HG03135 (cell line): ENCODE data around the gene CAPN15.

ENCODE experiments used
- ATAC-seq: cut with Tn5 transposase; IDR thresholded peaks from one replicate; pipeline ENCODE4 v1.9.1; 2021; ENCODE audit warnings: mild to moderate bottlenecking, moderate library complexity; ENCODE audit not compliant: unreplicated experiment

Gene CAPN15

DNA sequence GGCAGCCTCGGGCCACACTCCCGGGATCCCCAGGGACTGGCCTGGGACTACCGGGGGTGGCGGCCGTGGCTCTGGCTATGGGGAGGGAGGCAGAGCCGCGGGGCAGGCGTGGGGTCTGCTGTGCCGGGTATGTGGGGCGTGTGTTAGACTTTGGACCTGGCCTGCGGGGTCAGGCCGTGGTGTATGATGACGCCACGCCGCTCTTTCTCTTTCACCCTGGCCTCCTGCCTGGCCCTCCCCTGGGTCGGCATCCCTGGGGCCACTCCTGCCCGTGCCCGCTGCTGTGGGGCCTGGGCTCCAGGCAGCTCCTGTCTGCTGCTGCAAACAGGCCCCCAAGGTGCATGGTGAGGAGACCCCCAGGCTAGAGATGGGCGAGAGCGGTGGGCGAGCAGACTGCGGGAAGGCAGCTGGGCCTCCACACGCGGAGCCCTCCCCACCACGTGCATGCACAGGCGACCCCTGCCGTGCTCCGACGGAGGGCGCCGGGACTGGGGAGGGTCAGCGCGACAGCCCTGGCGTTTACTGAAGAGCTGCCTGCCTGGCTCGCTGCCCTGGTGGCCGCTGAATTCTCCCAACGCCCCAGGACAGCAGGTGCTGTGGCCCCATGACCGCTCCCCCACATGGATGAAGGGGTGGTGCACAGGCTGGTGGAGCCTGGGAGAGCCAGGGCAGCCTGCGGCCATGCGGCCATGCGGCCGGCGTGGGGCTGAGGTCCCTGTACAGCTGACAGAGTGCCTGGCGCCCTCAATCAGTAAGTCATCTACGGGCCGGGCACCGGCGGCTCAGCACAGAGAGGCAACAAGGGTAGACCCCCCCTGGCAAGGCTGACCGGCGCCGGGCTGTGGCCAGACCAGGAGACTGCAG, 16.0 kb downstream of the CAPN15 start:
- no peak for ATAC-seq

GRCh38 chr16:544517-544916, 17.0 kb downstream of the CAPN15 start:
- ATAC-seq: no peak

DNA sequence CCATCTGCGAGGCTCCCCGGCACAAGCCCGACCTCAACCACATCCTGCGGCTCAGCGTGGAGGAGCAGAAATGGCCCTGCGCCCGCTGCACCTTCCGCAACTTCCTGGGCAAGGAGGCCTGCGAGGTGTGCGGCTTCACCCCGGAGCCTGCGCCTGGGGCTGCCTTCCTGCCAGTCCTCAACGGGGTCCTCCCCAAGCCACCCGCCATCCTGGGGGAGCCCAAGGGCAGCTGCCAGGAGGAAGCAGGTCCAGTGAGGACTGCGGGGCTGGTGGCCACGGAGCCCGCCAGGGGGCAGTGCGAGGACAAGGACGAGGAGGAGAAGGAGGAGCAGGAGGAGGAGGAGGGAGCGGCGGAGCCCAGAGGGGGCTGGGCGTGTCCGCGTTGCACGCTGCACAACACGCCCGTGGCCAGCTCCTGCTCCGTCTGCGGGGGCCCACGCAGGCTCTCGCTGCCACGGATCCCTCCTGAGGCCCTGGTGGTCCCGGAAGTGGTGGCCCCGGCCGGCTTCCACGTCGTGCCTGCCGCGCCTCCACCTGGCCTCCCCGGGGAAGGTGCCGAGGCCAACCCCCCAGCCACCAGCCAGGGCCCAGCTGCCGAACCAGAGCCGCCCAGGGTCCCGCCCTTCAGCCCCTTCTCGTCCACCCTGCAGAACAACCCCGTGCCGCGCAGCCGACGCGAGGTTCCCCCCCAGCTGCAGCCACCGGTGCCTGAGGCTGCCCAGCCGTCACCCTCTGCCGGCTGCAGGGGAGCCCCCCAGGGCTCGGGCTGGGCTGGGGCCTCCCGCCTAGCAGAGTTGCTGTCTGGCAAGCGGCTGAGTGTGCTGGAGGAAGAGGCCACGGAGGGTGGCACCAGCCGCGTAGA, 19.6 kb downstream of the CAPN15 start:
- ATAC-seq: no peak

DNA sequence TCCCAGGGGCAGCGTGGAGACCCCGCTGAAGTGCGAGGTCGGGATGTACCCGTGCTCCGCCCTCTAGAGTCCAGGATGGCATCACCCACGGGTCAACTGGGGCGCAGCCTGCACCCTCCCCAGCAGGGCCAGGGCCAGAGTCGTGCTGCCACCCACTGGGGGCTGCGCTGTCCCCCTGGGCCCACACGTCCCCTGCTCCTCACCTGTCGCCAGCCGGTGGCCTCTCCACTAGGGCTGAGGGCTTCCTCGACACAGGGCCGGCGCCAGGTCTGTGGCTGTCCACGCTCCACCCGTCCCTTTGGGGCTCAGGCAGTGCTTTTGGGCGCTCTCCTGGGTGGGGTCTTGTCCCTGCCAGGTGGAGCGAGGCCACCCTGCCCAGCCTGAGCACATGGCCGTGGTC, 21.1 kb downstream of the CAPN15 start:
- no peak for ATAC-seq

GRCh38 chr16:549544-550263, 22.2 kb downstream of the CAPN15 start:
- ATAC-seq: no peak

GRCh38 chr16:551210-551609, 23.7 kb downstream of the CAPN15 start:
- no peak for ATAC-seq

- ATAC-seq: no peak
Measured at GRCh38 chr16:552171-552570, 24.7 kb downstream of the CAPN15 start.

GRCh38 chr16:553601-554296, 26.2 kb downstream of the CAPN15 start:
- ATAC-seq: no peak

DNA sequence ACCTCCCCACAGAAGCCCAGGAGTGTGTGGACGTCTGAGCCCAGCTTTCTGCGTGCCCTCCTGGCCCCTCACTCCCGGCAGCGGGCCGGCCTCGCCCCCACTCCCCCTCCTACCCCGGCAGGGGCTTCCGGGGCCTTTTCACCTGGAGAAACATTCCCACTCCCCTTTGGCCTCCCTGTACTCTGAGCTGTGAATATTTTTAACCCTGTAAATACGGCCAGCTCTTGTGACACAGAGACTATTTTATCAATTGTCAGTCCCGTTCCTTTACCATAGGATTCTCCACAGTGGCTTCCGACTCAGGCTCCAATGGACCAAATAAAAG, 26.7 kb downstream of the CAPN15 start:
- no peak for ATAC-seq

- no peak for ATAC-seq
Measured at GRCh38 chr16:554640-555365, 27.3 kb downstream of the CAPN15 start.

DNA sequence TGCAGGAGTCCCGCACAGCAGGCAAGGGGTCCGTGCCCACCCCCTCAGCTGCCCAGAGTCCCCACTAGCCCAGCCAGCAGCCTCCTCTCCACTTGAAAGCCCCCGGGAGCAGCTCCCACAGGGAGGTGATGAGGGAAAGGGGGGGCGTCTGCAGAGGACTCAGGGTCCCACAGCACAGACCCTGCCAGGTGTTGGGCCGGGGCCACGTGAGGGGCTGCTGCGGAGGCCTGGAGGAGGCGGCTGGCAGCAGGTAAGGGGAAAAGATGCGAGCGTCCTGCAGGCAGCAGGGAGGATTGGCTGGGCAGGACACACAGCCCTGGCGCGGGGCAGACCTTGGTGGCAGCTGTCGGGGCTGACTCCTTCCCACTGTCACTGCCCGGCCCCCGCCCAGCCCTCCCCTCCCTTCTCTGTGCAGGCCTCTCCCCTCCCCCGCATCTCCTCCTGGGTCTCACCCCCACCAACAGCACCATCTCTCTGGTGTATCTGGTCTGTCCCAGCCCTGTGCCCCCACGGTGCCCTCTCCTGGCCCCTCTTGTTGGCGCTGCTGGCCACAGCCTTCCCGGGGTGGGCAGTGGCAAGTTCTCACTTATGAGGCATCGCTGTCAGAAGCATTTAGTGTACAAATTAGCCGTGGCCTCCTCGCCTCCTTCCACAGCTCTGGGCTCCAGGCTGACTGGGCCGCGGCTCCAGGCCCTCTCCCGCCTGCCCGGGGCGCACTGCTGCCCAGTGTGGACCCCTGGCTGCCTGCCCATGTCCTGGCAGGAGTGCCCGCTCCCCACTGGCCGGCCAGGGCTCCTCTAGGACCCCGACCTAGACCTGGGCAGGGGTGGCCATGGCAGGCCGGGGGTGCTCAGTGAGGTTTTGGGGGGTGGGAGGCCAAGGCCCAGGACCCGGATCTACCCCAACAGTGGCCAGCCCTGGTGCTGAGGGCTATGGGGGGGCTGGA, 28.3 kb downstream of the CAPN15 start:
- ATAC-seq: no peak

DNA sequence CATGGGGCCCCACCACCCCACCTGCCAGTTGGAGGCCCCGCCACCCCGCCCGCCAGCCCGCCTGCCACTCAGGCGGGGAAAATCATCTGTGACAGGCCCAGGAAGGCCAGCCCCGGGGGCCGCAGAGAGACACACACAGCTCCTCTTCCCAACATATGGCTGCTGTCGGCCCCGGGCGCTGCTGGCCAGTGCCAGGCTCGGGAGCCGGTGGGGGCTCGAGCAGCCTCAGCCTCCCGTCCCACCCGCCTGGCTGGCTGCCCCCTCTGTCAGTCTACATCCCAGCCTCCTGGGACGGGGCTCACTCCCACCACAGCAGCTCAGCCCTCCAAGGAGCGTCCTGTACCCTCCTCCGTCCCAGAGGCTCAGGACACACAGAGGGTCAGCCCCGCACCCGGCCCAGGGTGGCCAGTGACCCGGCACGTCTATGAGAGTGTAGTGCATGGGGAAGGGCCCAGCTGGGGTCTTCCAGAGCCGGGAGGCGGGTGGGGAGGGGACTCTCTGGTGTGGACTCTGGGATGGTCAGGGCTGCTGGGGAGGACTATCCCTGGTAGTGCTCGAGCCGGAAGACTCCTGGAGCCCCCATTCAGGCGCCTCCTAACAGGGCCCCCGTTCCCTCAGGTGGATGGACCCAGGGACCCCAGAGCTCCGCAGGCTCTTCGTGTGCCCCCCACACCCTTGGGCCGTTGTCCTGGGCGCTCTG, 29.1 kb downstream of the CAPN15 start:
- ATAC-seq: no peak

- no peak for ATAC-seq
Measured at GRCh38 chr16:557463-558297, 30.2 kb downstream of the CAPN15 start.

DNA sequence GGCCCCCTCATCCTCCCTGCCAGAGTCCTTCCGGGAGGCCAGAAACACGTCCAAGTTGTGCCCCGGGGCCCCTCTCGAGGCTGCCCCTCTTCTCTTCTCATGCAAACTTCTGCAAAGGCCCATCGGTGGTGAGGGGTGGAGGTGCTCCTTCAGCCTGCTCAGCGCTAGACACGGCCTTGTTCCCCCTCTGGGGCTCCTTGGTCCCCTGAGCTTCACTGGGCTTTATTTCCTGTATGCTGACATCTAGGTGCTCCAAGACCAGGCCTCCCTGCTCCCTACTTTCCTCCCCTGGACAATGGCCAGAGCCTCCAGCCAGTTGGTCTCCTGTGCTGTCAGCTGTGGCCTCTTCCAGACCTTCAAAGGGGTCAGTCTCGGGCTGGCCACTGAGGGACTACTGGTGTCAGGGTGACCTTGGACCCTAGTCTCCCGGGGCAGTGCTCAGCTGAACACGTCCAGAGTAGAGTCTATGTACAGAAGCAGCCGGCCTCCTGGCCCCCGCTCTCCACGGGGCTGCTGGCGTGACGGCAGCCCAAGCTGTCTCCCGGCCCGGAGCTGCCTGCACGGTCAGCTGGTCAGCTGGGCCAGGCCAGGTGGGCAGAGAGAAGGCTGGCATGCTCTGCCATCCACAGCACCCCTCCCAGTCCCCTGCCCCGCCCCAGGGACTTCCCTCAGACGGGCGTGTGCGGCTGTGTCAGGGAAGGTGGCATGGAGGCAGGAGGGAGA, 30.9 kb downstream of the CAPN15 start:
- ATAC-seq: no peak

DNA sequence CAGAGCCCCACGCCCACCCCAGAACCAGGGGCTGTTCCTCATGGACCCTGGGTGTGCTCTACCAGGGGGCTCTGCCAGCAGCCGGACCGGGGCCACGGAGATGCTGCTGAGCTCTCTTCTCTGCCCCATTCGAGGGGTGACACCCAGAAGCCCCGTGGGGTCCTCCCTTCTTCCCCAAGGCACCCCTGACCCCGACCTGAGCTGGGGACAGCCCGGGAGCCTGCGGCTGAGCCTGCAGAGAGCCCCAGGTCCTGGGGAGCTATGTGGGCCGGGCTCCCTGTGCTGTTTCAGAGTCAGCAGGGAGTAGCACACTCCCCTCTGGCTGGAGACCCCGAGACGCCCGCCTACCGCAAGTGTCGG, 31.5 kb downstream of the CAPN15 start:
- no peak for ATAC-seq

DNA sequence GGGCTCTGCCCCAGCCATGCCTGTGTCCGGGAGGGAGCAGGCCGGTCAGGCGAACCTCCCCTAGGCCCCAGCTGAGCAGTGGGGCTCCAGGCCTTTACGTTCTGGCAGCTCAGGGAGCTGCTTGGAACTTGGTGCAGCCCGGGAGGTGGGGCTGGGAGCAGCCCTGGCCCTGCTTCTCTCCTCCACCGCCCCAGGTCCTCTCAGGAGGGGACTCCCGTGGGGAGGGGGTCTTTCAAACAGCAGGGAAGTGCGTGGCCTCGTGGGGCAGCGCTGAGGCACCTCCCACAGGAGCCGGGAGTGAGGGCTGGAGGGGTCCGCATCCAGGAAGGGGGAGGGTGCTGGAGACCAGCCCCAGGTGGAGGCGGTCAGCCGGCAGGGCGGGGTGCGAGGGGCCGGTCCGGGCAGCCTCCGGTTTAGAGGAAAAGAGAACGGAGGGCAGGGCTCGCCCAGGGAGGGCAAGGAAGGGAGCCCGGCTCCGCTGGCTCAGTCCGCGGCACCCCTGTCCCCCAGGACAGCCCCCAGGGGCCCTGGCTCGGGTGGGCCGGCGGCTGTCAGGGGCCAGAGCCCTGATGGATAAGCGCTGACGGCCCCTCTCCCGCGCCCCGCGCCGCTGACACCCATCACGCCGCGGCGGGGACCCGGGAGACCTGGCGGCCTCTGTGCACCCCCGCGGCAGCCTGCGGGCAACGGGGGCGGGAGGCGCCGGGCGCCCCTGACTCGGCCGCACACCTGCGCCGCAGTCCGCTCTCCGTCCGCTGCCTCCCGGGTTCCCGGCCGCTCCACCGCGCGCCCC, 32.1 kb downstream of the CAPN15 start:
- no peak for ATAC-seq
